NCI-H2196 treated with DMSO at 0.1 percent for 48 hours (cell line): ENCODE results near the gene HSCB.
"Not testable (repeated sequence)": the region's sequence is repeated elsewhere in the genome, so short reads cannot be mapped to it uniquely, and the experiment has no call there.

Experiments used
- DNase-seq: peaks from one replicate; lab custom pipeline; 2025; ENCODE audit not compliant: unreplicated experiment; lab: John Stamatoyannopoulos, UW

Gene HSCB

DNA sequence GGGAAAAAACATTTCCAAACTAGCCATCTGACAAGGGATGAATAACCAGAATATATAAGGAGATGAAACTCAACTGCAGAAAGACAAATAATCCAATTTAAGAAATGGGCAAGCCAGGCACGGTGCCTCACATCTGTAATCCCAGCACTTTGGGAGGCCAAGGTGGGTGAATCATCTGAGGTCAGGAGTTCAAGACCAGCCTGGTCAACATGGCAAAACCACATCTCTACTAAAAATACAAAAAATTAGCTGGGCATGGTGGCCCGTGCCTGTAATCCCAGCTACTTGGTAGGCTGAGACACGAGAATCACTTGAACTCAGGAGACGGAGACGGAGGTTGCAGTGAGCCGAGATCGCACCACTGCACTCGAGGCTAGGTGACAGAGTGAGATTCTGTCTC lies 3.0 kb upstream of the HSCB start:
- not testable (repeated sequence) for DNase-seq

DNA sequence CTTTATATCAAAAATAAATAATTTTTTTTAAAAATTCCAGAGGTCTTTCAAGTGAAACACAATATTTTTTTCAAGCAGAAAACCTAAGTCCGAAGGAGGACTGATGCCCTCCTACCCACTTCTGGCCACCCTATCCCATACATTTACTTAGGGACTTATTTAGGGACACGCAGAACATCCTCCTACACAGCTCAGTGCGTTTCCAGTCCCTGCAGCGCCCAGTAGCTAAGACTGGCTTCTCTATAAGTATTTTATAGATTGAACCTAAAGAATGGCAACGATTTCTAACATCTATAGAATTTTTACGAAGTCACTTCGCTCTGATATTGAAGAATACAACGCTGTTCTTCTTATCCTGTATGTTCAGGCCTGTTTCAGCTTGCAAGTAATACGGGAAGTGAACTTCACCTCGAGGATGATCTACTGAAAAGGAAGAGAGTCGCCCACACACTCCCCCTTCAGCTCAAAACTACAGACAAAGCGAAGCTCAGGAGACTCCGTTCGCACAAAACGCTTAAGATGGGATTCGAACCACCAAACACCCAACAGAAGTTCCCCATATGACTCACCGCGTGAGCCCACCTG lies 547 bp upstream of the HSCB start:
- DNase-seq, result no peak

DNA sequence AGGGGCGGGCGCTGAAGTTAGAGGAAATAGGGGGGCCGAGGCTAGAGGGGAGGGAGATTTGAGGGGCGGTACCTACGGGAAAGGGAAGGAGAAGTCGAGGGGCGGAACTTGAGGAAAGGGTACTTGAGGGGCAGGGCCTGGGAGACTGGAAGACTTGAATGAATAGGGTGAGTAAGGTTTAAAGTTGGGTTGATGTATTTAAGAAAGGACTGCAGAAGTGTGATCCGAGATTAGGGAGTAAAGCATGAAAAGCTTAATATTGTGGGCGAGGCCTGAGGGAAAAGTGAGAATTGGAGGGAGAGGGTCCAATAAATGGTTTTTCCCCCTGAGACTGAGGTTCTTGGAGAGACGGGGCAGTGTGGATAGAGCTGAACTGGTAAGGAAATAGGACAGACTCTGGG lies 723 bp downstream of the HSCB start:
- no peak for DNase-seq

DNA sequence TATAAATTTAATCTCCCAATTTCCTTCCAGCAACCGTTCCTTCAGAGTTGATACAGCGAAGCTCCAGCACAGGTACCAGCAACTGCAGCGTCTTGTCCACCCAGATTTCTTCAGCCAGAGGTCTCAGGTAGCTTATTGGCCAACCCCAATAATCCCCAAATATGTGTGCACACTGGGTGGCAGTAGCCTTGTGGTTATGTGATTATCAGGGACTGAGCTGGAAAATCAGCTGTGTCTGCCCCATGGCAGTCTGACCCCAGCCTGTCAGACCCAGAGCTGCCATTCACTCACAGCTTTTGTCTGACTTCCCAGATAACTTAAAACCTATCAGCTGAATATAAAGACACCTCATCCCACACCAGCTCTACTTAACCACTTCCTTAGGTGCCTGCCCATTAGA lies 2.0 kb downstream of the HSCB start:
- DNase-seq, result no peak

DNA sequence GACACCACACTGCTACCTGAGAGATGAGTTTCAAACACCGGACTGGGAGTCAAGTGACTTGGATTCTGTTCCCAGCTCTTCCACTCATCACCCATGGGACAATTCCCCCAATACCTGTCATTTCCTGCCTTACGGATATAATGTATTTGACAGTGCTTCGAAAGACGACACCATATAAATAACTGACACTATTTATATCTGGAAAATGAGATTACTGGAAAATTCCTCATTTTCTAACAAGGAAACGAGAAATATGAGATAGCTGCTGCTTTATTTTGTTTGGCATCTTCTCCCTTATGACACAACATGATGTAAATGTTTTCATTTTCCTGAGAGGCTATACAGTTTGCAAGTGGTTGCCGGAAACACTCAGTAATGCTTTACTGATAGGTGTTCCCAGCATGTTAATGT lies 8.6 kb downstream of the HSCB start:
- DNase-seq, result no peak

DNA sequence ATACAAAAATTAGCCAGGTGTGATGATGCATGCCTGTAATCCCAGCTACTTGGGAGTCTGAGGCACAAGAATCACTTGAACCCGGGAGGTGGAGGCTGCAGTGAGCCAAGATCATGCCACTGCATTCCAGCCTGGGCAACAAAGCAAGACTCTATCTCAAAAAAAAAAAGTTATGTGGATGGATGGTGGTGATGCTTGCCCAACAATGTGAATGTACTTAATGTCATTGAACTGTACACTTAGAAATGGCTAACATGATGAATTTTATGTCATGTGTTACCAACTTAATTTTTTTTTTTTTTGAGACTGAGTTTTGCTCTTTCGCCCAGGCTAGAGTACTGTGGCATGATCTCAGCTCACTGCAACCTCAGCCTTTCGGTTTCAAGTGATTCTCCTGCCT lies 12.7 kb downstream of the HSCB start:
- not testable (repeated sequence) for DNase-seq

DNA sequence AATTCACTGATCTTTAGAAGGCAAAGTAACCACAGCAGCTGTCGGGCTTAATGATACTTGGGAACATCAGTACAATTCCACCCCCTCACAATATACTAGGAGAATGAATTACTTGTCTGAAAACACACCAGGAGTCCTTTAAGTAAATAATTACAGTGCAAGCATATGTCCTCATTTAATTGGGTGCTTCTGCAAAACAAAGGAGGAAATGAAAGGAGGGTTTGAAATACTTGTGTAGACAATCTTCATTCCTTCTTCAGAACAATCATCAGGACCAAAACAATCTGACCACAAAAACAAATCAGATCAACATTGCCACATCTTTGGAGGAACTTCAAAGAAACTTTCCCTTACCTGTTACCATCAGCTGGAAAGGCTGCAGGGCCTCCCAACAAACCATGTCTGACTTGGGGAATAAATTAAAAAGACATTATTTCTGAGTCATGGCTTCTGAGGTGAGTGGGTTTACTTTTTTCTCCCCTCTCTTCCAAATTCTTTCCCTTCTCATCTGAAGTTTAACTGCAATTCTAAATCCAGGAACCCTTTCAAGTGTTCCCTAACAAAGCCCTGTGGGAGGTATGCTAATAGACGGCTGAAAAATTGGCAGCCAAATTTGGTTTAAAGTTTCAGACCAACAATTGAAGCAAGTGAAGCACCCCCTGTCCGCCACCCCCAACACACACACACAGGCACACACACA lies 18.2 kb downstream of the HSCB start:
- DNase-seq, result peak; percentile 17

DNA sequence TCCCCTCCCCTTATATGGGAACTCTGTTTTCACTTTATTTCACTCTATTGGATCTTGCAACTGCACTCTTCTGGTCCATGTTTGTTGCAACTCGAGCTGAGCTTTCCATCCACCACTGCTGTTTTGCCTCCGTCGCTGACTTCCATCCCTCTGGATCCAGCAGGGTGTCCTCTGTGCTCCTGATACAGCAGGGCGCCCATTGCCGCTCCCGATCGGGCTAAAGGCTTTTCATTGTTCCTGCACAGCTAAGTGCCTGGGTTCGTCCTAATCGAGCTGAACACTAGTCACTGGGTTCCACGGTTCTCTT lies 19.6 kb downstream of the HSCB start:
- no peak for DNase-seq

DNA sequence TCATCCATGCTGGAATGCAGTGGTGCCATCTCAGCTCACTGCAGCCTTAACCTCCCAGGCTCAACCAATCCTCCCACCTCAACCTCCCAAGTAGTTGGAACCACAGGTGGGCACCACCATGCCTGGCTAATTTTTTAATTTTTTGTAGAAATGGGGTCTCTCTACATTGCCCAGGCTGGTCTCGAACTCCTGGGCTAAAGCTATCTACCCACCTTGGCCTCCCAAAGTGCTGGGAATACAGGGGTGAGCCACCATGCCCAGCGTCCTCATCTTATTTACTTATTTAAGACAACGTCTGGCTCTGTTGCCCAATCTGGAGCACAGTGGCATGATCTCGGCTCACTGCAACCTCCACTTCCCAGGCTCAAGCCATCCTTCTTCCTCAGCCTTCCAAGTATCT lies 20.2 kb downstream of the HSCB start:
- DNase-seq, result not testable (repeated sequence)

DNA sequence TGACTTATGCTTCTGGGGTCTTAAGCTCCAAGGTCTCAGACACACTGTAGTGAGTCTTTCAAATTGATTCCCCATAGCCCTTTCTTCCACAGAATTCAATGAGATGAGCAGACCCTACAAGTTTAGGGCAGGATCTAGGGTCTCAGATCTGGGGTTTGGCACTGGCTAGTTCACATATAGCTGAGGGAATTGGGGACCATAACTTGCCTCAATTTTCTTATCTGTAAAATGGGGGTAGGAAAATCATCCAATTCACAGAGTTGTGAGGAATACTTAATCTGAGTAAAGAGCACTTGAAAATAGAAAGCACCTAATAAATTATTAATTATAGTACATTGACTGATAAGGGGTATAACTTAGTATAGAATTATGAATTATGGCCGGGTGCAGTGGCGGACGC lies 24.8 kb downstream of the HSCB start:
- DNase-seq, result no peak

DNA sequence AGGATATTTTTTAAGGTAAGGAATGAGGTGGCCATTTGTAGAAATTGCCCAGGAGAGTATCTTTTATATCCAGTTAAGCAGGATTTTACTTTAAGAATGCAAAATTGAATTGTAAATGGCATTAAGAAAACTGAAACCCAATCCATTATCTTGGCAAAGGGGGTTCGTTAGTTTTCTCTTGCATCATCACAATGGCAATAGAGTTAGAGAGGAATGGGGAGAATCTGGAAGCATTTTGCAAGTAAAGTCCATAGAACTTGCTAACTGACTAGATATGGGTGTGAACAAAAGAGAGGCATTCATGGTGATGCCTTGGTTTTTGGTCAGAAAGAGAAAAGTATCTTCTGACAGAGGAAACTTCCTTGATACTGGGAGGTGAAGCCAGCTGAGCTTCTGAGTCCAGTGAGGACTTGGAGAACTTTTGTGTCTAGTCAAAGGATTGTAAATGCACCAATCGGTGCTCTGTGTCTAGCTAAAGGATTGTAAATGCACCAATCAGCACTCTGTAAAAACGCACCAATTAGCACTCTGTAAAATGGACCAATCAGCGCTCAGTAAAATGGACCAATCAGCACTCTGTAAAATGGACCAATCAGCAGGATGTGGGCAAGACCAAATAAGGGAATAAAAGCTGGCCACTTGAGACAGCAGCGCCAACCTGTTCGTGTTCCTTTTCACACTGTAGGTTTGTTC lies 27.0 kb downstream of the HSCB start:
- DNase-seq, result no peak

DNA sequence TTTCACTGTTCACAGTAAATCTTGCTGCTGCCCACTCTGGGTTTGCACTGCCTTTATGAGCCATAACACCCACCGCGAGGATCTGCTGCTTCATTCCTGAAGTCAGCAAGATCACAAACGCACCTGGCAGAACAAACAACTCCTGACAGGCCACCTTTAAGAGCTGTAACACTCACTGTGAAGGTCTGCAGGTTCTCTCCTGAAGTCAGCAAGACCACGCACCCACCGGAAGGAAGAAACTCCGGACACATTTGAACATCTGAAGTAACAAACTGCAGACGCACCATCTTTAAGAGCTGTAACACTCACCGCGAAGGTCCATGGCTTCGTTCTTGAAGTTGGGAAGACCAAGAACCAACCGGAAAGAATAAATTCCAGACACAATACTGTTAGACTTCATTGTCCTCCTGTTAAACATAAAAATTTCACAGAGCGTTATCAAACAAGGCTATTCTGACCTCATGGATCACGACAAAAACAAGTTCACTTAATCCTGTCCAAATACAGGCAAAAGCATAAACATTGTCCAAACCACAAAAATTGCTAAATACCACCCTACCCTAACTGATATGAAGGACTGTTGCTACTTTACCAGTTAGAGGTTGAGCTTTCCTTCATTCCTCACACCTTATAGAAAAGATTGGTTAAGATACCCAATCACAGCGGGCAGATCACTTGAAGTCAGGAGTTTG lies 27.7 kb downstream of the HSCB start:
- no peak for DNase-seq

DNA sequence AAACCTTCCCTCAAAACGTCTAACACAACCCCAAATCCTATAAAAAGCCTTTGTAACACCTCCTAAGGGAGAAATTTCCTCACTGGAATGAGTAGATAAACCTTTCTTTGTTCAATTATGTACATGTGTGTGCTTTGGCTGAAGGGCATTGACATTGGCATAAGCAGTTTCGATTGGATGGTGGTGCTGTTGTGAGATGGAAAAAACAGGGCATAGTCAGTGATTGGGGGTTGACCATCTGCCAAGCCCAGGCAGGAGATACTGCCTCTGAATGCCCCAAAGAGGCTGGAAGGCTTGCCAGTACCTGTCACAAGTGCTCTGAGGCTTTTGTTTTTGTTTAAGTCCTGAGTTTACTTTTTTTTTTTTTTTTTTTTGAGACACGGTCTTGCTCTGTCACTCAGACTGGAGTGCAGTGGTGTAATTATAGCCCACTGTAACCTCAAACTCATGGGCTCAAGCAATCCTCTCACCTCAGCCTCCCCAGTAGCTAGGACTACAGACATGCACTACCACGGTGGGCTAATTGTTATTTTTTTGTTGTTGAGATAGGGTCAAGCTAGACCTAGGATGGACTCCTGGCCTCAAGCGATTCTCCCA lies 29.5 kb downstream of the HSCB start:
- DNase-seq, result peak; percentile 65

DNA sequence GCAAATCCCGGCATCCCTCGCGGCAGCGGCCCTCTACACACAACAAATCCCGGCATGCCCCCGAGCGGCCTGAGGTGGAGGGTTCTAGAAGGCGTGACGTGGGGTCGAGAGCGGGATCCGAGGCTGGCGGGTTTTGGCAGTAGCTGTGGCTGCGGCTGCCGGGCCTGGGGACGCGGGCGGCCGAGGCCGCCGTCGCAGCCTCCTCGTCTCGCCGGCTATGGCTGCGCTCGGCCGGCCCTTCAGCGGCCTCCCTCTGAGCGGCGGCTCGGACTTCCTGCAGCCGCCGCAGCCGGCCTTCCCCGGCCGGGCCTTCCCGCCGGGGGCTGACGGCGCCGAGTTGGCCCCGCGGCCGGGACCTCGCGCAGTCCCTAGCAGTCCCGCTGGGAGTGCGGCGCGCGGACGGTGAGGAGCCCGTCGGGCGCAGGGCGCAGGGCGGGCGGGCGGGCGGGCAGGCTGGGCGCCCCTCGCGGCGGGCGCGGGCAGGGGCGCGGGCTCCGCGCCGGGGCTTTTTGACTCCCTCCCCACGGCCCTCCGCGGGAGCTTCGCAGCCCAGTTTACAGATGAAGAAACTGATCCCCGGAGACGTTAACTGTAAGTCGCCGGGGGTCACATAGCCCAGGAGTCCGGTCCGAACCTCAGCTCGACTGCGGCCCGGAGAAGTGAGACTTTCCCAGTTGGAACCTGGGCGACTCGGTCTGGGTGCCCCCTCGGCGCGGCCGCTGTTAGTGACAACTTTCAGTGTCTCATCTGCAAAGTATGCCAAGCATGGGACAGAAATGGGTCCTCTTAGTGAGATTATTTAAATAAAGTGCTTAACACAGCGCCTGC lies 31.0 kb downstream of the HSCB start, which contains the start of gene CCDC117:
CCDC117 (plus strand) TSS at position 63 of the 828 bp plus-strand sequence; CDS start at position 218, 155 bp downstream.
- DNase-seq, result peak; percentile 46

DNA sequence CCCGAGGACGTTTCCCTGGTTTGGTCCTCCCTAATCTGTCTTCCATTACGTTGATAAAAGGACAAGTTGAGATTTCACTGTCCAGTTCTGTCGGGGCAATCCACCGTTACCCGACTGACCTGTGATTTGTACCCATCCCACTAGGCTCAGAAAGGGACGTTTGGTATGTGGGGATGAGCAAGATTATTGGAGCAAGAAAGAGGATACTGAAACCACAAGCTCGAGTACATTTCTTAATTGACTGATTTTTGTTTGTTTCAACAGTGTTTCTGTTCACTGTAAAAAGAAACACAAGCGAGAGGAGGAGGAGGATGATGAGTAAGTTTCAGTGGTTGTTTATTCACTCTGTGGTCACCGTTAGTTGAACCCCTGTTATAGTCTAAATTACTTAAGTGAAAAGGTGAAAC lies 31.6 kb downstream of the HSCB start:
- no peak for DNase-seq

DNA sequence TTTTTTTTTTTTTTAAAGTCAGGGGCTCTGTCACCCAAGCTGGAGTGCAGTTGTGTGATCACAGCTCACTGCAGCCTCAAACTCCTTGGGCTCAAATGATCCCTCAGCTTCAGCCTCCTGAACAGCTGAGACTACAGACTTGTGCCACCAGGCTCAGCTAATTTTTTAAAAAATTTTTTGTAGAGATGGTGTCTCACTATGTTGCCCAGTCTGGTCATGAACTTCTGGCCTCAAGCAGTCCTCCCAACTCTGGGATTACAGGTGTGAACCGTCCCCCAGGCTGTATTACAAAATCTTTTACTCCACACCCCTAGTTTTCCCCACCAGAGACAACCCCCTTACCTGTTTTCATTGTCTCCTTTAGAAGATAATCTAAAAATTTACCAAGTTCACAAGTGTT lies 32.5 kb downstream of the HSCB start:
- no peak for DNase-seq

DNA sequence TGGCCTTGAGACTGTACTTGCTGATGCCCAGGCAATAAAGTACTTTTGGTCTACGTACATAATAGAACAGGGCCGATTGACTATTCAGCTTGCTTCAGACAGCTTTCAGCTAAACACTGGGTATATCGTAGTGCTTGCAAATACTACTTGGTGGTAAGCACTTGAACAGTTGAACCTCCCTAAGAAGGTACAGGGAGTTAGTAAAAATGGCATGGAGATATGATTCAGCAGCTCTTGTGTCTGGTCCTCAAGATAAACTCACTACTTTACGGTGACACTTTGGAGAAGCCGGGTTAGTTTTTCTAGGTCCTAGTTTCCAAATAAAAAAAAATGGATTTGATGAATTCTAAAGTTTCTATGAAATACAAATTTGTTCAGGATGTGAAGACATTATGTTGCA lies 38.0 kb downstream of the HSCB start:
- no peak for DNase-seq

DNA sequence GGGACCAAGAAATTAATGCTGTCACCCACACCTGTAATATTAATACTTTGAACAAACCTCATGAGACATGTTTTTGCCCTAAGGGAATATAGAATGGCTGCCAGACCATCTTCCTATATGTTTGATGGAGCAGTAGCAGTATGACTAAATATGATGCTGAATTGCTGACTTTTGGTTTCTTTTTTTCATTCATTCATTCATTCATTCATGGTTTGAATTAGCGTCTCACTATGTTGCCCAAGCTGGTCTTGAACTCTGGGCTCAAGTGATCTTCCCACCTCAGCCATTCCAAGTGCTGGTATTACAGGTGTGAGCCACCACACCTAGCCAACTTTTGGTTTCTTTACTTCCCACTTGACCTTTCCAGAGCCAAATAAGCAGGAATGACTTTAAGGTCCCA lies 38.5 kb downstream of the HSCB start:
- no peak for DNase-seq

DNA sequence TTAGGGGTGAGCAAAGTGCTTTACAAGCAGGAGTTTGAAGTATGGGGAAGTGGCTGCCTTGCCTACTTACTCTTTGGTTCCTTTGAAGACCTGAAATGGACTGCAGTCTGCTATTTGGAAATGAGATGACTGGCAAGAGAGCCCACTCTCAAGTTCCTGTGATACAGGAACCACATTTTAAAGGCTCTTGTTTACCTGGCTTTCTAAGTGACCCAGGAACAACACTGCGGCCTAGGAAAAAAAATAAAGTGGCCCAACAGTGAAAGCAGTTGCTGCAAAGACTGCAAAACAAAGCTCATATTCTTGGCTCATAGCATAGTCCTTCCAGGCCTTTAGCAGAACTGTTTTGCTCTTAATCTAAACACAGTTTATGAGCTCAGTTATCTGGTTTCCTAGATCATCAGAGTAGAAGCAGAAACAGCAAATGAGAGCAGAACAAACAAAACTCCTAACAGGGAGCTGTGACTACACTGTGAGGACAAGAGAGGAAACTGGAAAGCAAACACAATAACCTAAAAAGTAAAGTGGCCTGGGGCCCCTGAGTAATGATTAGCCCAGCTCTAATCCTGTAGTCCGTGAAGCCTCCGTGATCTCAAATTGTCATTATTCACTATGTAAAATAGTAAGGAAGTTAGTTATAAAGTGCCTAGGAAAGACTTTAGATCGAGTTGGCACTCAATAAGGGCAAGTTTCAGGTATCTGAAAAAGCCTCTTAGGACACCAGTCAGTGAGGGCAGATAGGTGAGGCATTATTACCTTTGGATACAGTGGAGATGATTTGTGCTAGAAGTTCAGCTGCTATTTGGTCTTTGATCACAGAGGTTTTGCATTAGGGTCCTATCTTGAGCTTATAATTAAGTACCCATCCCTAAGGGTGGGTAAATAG lies 42.2 kb downstream of the HSCB start:
- DNase-seq, result no peak

DNA sequence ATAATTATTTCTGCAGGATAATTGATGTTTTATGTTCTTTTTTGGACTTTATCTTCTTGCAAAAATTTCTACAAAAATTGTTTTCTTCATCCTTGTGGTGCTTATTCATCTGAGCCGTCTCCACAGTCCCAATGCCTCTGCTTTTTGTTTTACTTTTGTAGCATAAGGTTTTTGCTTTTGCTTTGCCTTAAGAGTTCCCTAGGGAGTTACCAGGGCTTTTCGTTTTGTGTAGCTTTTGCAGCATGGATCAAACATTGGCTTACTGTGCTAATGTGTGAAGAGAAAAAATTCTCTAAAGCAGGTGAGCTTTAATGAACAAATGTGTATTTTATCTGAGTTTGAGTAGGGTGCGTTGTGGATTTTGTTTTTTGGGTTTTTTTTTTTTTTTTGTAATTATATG lies 46.8 kb downstream of the HSCB start:
- DNase-seq, result no peak
